Measurements from ENCODE around the gene FURIN. TPM values are rescaled to one million over a fixed set of nuclear protein-coding genes. Genes with fewer than 3 reads are reported as not detected.

The FURIN gene
- polyA plus RNA-seq, 3 donors, result 6.5 to 47.3 (median 14.3) TPM

DNA sequence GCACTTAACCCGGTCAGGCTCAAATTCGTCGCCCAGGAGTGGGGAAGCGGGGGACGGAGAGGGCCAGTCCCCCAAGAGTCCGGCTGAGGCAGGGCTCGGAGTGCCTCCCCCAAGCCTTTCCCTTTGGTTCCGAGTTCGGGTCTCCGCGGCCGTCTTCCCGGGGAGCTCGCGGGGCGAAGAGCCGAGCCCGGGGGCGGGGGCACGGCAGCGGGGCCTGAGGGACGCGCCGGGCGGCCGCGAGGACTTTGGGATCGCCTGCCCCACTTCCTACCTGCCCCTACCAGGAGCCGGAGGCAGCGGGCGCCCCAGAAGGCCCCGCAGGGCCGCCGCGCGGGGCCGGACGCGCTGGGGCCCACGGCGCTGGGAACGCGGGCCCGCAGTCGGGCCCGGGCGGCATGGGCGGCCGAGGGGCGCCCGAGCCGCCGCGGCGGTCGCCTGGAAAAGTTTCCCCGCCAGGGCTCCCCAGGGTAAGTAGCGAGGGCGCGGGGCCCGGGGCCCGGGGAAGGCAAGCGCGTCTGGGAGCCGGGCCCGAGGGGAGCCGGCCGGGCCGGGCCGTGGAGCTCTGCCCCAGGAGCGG lies 2.8 kb downstream of the FURIN start:
- H3K36me3 Mint-ChIP-seq, result peaks cover 18 to 22% of the 10 kb centered on the region in 2 donors
- peak overlapping the region; percentile 87 to 93 for H3K4me3 Mint-ChIP-seq
- peak overlapping the region; percentile 72 for H2AFZ ChIP-seq (ENCODE audit: insufficient read depth, low read depth, low read length, poor library complexity, severe bottlenecking)
- DNase-seq, result no peak
- intact Hi-C loops (cut with micrococcal nuclease), result loop anchor here (5.0 to 10.0 kb wide), 3 partner anchors 34 to 109 kb away; no protein-coding TSS in a partner anchor
- peaks cover 58% of the 10 kb centered on the region for H3K79me2 ChIP-seq (ENCODE audit: insufficient read depth, low read length)
- peak overlapping the region; percentile 96 for H3K4me2 ChIP-seq (replicated peaks; ENCODE audit: extremely low read depth, low read length, poor library complexity, severe bottlenecking)
- peaks cover 55 to 74% of the 10 kb centered on the region in 2 donors for H3K4me1 ChIP-seq (ENCODE audit: control insufficient read depth in 1 of 2, insufficient read depth in 2 of 2, low read length in 2 of 2)
- H3K9ac ChIP-seq (ENCODE audit: insufficient read depth, low read length, poor library complexity, severe bottlenecking), result peak overlapping the region; percentile 92
- H3K27ac ChIP-seq (ENCODE audit: low read depth in 1 of 2, low read length in 2 of 2), result peak overlapping the region; percentile 71 to 91
- TF ChIP-seq, protein P1, sequence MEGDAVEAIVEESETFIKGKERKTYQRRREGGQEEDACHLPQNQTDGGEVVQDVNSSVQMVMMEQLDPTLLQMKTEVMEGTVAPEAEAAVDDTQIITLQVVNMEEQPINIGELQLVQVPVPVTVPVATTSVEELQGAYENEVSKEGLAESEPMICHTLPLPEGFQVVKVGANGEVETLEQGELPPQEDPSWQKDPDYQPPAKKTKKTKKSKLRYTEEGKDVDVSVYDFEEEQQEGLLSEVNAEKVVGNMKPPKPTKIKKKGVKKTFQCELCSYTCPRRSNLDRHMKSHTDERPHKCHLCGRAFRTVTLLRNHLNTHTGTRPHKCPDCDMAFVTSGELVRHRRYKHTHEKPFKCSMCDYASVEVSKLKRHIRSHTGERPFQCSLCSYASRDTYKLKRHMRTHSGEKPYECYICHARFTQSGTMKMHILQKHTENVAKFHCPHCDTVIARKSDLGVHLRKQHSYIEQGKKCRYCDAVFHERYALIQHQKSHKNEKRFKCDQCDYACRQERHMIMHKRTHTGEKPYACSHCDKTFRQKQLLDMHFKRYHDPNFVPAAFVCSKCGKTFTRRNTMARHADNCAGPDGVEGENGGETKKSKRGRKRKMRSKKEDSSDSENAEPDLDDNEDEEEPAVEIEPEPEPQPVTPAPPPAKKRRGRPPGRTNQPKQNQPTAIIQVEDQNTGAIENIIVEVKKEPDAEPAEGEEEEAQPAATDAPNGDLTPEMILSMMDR (IDR thresholded peaks at IDR 0.05), result no peak
- H3K9me3 ChIP-seq (replicated peaks in 1 of 2; ENCODE audit: control insufficient read depth in 1 of 2, insufficient read depth in 1 of 2, low read length in 2 of 2), result no peaks in the 10 kb centered on the region
- under 1% methylated on average over 52 of the region's 71 CpGs for WGBS (ENCODE audit: insufficient coverage)
- peaks cover 43% of the 10 kb centered on the region for H4K20me1 ChIP-seq (ENCODE audit: insufficient read depth, low read length)
- peaks cover 9 to 11% of the 10 kb centered on the region in 2 donors for H3K36me3 ChIP-seq (replicated peaks in 1 of 2; ENCODE audit: control insufficient read depth in 1 of 2, insufficient read depth in 2 of 2, low read length in 2 of 2)
- peak overlapping the region; percentile 91 to 96 (median 92) for H3K27ac Mint-ChIP-seq
- H3K4me1 Mint-ChIP-seq, result peaks cover 67% of the 10 kb centered on the region
- H3K4me3 ChIP-seq (replicated peaks in 1 of 3; ENCODE audit: low read depth in 2 of 3, low read length in 3 of 3), result peak overlapping the region; percentile 65 to 86 (median 72)
- H3K27me3 ChIP-seq (ENCODE audit: control insufficient read depth in 2 of 2, insufficient read depth in 2 of 2, low read length in 2 of 2), result no peaks in the 10 kb centered on the region
- H3K9me3 Mint-ChIP-seq, result no peaks in the 10 kb centered on the region
- peaks cover 0 to 2% (median 2%) of the 10 kb centered on the region in 3 donors for H3K27me3 Mint-ChIP-seq (ENCODE audit: low read depth in 3 of 3)

DNA sequence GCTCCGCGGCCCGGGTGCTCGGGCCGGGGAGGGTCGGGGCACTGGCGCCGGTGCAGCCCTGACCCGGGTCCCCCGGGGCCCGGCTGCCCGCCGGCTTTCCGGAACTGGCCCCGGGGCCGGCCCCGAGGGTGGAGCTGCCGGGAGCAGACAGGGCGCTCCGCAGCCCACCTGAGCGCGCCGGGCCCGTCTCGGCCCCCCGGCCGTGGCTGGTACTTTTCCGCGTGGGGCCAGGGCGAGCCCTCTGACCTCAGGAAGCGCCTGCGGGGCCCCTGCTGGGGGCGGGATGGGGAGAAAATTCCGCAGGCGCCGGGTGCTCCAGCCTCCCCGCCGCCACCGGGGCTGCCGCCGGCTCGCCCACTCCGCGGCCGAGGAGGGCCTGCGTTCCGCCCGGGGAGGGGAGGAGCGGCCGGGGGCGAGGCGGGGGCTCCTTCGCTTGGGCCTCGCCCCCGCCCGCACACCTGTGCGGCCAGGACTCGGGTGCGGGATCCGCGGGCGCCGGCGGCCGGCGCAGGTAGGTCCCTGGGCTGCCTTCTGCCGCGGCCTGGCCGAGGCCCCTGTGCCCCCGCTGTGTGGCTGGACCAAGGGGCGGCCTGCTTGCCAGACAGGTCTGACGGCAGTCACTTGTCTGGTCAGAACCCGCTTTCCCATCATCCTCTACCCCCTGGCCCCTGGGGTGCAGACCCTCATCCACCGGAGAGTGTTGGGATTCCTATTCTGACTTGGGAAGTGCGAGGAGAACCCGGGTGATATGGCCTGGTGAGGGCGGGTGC lies 3.5 kb downstream of the FURIN start:
- intact Hi-C loops (cut with micrococcal nuclease), result loop anchor here (5.0 to 10.0 kb wide), 3 partner anchors 35 to 110 kb away; no protein-coding TSS in a partner anchor
- Mint-ChIP-seq H3K27me3 (ENCODE audit: low read depth in 3 of 3) (peaks cover 0 to 2% (median 2%) of the 10 kb centered on the region in 3 donors), H3K27ac (peak overlapping the region; percentile 77 to 90 (median 80)), H3K36me3 (peaks cover 24 to 29% of the 10 kb centered on the region in 2 donors), H3K9me3 (no peaks in the 10 kb centered on the region), H3K4me1 (peaks cover 62% of the 10 kb centered on the region), H3K4me3 (peak overlapping the region; percentile 89 to 93)
- Histone ChIP-seq H2AFZ (ENCODE audit: insufficient read depth, low read depth, low read length, poor library complexity, severe bottlenecking) (peak overlapping the region; percentile 17), H3K9me3 (replicated peaks in 1 of 2; ENCODE audit: control insufficient read depth in 1 of 2, insufficient read depth in 1 of 2, low read length in 2 of 2) (no peaks in the 10 kb centered on the region), H3K4me2 (replicated peaks; ENCODE audit: extremely low read depth, low read length, poor library complexity, severe bottlenecking) (peak overlapping the region; percentile 96), H3K9ac (ENCODE audit: insufficient read depth, low read length, poor library complexity, severe bottlenecking) (peak overlapping the region; percentile 92), H3K4me1 (ENCODE audit: control insufficient read depth in 1 of 2, insufficient read depth in 2 of 2, low read length in 2 of 2) (peaks cover 51 to 68% of the 10 kb centered on the region in 2 donors), H4K20me1 (ENCODE audit: insufficient read depth, low read length) (peaks cover 49% of the 10 kb centered on the region), H3K27me3 (ENCODE audit: control insufficient read depth in 2 of 2, insufficient read depth in 2 of 2, low read length in 2 of 2) (no peaks in the 10 kb centered on the region), H3K27ac (ENCODE audit: low read depth in 1 of 2, low read length in 2 of 2) (peak overlapping the region in 1 of 2 donors; percentile 91), H3K36me3 (replicated peaks in 1 of 2; ENCODE audit: control insufficient read depth in 1 of 2, insufficient read depth in 2 of 2, low read length in 2 of 2) (peaks cover 16 to 17% of the 10 kb centered on the region in 2 donors), H3K79me2 (ENCODE audit: insufficient read depth, low read length) (peaks cover 65% of the 10 kb centered on the region), H3K4me3 (replicated peaks in 1 of 3; ENCODE audit: low read depth in 2 of 3, low read length in 3 of 3) (peak overlapping the region; percentile 55 to 86 (median 65))
- DNase-seq, result no peak
- WGBS (ENCODE audit: insufficient coverage), result under 1% methylated on average over 71 of the region's 77 CpGs
- TF ChIP-seq, protein P1 (IDR thresholded peaks at IDR 0.05), result no peak
